ENCODE measurements around the gene TOR1AIP1.
"Not testable (repeated sequence)": the region's sequence is repeated elsewhere in the genome, so short reads cannot be mapped to it uniquely, and the experiment has no call there.

Gene TOR1AIP1, protein sequence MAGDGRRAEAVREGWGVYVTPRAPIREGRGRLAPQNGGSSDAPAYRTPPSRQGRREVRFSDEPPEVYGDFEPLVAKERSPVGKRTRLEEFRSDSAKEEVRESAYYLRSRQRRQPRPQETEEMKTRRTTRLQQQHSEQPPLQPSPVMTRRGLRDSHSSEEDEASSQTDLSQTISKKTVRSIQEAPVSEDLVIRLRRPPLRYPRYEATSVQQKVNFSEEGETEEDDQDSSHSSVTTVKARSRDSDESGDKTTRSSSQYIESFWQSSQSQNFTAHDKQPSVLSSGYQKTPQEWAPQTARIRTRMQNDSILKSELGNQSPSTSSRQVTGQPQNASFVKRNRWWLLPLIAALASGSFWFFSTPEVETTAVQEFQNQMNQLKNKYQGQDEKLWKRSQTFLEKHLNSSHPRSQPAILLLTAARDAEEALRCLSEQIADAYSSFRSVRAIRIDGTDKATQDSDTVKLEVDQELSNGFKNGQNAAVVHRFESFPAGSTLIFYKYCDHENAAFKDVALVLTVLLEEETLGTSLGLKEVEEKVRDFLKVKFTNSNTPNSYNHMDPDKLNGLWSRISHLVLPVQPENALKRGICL

DNA sequence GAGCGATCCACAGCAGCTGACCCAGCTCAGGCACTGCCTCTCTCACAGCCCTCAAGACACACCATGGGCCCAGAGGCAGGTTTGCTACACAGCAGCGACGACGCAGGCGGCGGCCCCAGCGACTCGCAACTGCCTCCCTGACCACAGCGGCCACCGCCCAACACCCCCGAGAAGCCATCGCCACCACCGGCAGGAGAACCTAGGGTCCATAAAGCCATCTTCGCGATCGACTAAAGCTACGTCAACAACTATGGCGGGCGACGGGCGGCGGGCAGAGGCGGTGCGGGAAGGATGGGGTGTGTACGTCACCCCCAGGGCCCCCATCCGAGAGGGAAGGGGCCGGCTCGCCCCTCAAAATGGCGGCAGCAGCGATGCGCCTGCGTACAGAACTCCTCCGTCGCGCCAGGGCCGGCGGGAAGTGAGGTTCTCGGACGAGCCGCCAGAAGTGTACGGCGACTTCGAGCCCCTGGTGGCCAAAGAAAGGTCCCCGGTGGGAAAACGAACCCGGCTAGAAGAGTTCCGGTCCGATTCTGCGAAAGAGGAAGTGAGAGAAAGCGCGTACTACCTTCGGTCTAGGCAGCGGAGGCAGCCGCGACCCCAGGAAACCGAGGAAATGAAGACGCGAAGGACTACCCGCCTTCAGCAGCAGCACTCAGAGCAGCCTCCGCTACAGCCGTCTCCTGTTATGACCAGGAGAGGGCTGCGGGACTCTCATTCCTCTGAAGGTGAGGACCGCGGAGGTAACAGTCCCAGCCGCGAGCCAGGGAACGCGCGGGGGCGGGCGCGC lies at the start of gene TOR1AIP1:
TOR1AIP1 (plus strand) TSS at position 33 of the 787 bp plus-strand sequence; CDS start at position 251, 218 bp downstream.
- DNase-seq: peak; percentile 98 to 99
- TF ChIP-seq GATA1 (IDR thresholded peaks at IDR 0.05; ENCODE audit: low read depth, low read length) (no peak), POLR2A (IDR thresholded peaks at IDR 0.05; ENCODE audit: low read length) (peak; percentile 98)

DNA sequence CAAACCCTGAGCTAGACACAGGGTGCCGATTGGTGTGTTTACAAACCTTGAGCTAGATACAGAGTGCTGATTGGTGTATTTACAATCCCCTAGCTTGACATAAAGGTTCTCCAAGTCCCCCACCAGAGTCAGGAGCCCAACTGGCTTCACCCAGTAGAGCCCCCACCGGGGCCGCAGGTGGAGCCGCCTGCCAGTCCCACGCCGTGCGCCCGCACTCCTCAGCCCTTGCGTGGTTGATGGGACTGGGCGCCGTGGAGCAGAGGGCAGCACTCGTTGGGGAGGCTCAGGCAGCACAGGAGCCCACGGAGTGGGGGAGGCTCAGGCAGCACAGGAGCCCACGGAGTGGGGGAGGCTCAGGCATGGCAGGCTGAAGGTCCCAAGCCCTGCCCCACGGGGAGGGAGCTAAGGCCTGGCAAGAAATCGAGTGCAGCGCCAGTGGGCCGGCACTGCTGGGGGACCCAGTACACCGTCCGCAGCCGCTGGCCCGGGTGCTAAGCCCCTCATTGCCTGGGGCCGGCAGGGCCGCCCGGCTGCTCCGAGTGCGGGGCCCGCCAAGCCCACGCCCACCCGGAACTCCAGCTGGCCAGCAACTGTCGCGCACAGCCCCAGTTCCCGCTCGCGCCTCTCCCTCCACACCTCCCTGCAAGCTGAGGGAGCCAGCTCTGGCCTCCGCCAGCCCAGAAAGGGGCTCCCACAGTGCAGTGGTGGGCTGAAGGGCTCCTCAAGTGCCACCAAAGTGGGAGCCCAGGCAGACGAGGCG lies 45.2 kb upstream of the TOR1AIP1 start:
- not testable (repeated sequence) for DNase-seq

DNA sequence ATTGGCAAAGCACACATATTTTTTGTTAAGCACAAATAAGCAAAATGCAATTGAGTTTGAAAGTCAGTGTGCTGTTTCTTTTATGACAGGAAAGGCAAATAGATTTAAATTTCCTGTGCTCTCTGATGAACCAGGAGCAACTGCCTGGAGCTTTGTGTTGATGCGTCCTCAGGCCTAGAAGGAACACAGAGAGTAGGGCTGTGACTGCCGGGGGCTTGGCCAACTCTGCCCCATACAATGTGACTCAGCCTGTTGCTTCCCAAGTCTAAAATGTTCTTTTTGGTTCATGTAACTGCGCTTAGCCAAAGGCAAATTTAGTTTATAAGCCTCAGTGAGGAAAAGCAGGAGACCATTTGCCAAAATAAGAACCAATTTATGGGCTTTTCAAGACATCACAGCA lies 42.0 kb upstream of the TOR1AIP1 start:
- DNase-seq: no peak
- no peak for TF ChIP-seq GATA1 (IDR thresholded peaks at IDR 0.05; ENCODE audit: low read depth, low read length)
- TF ChIP-seq POLR2A (IDR thresholded peaks at IDR 0.05; ENCODE audit: low read length): no peak

DNA sequence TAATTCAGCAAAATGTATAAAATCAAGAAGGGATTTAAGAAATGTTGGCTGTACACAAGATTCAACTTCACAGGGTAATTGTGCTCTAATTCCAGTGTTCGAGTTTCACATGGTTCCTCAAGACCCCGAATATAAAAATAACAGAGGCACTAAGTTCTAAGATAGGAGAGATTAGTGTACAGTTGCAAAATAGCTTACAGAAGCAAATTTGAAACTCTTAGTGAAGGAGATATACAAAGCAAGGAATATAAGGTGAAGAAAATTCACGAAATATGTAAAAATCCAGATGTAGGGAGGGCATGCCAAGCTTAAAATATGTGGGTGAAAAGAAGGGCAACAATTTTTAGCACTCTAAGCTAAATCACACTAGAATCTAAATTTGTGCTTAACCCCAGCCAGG lies 33.9 kb upstream of the TOR1AIP1 start:
- DNase-seq: no peak
- no peak for TF ChIP-seq GATA1 (IDR thresholded peaks at IDR 0.05; ENCODE audit: low read depth, low read length)
- TF ChIP-seq POLR2A (IDR thresholded peaks at IDR 0.05; ENCODE audit: low read length): no peak

DNA sequence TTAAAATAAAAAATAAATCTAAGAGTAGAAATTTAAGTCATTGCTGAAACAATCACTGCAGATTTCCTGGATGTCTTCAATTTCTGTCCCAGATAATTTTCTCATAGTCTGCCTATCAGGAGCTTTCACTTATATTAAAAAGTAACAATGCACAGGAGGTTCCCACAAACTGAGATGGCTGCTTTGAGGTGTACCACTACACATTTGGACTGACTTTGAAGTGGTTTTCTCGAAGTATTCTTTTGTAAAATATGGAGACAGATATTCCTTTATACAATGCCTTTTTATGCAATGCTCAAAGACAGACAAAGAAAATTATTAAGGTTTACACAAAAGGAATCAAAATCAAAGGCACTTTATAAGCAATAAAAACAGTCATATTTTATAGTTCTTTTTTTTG lies 29.0 kb upstream of the TOR1AIP1 start:
- no peak for TF ChIP-seq GATA1 (IDR thresholded peaks at IDR 0.05; ENCODE audit: low read depth, low read length)
- no peak for TF ChIP-seq POLR2A (IDR thresholded peaks at IDR 0.05; ENCODE audit: low read length)
- no peak for DNase-seq

DNA sequence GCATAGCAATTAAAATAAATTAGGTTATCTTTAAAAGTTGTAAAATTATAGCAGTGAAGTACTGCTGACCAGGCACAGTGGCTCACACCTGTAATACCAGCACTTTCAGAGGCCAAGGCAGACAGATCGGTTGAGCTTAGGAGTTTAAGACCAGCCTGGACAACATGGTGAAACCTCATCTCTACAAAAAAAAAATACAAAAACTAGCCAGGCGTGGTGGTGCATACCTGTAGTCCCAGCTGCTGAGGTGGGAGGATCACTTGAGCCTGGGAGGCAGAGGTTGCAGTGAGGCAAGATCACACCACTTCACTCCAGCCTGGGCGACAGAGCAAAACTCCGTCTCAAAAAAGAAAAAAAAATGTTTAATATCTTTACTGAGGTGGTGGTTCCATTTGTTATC lies 26.3 kb upstream of the TOR1AIP1 start:
- not testable (repeated sequence) for DNase-seq

DNA sequence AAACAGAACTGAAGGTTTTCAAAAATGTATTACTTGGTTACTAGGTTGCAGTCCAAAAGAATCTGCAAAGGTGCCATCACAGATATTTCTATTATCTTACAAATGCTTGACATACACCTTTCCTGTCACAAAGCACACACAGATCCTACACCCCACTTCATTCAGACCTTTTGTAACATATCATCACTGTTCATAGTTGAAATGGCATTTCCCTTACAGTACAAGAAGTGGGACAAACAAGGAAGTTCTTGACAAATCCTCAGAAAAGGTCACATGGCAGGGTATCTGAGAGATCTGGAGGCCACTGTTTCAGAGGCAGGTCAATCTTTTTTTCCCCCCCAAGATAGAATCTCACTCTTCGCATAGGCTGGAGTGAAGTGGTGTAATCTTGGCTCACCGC lies 25.8 kb upstream of the TOR1AIP1 start:
- DNase-seq: no peak
- no peak for TF ChIP-seq POLR2A (IDR thresholded peaks at IDR 0.05; ENCODE audit: low read length)
- TF ChIP-seq GATA1 (IDR thresholded peaks at IDR 0.05; ENCODE audit: low read depth, low read length): no peak

DNA sequence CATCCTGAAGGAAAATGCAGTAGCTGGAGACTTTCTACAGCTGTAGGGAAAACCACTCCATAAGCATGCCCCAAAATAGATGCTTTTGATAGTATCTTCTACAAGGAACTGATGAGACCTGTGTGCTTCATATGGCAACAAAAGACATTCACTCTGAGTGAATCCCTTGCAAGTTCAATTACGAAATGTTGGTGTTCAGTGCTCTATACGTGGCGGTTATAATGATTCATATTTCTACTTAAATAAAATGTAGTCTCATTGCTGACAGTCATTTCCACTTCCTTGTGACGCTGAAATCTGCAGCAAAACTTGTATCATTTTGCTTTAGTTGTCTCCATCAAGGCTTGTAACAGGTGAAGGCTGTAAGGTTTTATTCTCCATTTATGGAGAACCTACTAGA lies 25.1 kb upstream of the TOR1AIP1 start:
- TF ChIP-seq POLR2A (IDR thresholded peaks at IDR 0.05; ENCODE audit: low read length) (no peak), GATA1 (IDR thresholded peaks at IDR 0.05; ENCODE audit: low read depth, low read length) (no peak)
- DNase-seq: no peak

DNA sequence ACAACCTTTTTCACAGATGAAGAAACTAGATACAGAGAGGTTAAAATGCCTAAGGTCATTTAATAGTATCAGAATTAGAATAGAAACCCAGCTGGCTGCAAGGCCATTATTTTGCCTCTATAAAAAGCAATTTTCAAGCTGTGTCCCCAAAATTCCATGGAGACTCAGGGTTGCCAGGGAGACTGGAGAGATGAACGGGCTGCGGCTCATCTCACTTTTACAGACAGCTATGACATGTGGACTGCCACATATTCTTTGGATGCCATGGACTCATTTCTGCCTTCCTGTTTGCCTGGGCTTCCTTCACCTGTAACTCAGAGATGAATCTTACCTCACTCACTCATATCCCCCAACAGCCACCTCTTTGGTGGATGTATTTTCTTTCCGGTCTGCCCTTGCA lies 21.4 kb upstream of the TOR1AIP1 start:
- TF ChIP-seq GATA1 (IDR thresholded peaks at IDR 0.05; ENCODE audit: low read depth, low read length) (no peak), POLR2A (IDR thresholded peaks at IDR 0.05; ENCODE audit: low read length) (no peak)
- no peak for DNase-seq

DNA sequence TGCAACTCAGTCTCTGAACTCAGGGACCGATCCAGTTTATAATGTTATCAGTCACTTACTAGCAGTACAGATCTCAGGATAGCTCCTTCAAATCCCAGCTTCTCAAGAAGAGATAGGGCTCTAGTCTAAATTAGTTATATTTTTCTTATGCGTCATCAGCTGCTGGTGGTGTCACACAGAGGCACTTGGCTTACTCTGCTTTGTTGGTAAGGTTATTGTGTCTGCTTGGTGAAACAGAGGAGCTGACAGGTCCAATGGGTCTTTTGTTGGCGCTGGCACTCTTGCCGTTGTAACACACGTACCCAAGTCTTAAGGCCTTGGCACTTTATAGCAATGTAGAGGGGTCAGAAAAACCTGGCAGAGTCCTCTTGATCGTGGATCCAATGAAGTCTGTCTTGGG lies 16.7 kb upstream of the TOR1AIP1 start:
- DNase-seq: no peak
- TF ChIP-seq POLR2A (IDR thresholded peaks at IDR 0.05; ENCODE audit: low read length) (no peak), GATA1 (IDR thresholded peaks at IDR 0.05; ENCODE audit: low read depth, low read length) (no peak)

DNA sequence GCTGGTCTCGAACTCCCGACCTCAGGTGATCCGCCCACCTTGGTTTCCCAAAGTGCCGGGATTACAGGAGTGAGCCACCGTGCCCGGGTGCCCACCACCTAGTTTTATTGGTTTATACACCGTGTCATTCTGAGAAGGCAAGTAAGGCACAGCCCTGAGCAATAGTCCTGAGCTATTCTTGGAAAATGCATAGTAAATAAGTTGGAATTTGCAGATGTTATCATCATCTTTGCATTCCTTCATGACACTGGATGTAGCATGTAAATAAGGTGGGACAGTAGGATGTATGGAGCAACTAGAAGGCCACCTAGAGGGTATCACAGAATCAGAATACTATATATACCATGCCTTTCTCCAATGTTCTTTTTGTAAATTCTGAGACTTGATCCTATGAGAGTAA lies 15.5 kb upstream of the TOR1AIP1 start:
- no peak for DNase-seq
- TF ChIP-seq GATA1 (IDR thresholded peaks at IDR 0.05; ENCODE audit: low read depth, low read length) (no peak), POLR2A (IDR thresholded peaks at IDR 0.05; ENCODE audit: low read length) (no peak)

DNA sequence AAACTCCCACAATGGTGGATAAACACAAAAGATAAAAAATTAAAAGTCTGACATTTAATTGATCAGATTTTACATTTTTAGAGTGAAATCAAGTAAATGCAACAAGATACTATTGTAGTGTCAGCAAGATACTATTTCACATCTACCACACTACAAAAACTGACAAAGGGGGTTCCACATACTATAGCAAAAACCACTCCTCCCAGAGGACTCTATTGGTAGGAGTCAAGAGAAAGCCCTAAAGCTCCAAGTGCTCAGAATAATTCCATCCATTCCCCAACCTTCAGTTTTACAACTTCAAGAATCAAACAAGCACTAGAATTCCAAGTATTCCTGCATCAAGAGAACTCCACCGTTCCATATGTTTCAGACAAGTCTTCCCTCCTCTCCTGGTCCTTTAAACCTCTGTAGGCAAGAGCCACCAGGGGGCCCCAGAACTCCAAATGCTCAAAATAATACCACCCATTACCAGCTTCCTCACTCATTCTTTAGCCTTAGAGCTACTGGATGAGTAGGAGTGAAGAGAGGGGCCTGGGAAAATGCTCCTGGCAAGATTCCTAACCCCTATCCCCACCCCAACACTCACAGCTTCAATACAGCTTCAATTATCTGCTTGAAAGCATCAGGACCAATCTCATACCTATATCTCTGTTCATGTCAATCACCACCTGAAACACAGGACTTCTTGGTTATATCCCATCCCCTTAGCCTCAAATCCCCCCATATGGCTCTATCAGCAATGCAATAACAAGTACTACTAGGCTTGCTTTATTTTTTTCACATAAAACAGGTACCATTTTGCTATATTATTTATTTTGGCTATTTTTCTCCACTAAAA lies 14.4 kb upstream of the TOR1AIP1 start:
- DNase-seq: peak; percentile 53 to 78
- TF ChIP-seq POLR2A (IDR thresholded peaks at IDR 0.05; ENCODE audit: low read length) (no peak), GATA1 (IDR thresholded peaks at IDR 0.05; ENCODE audit: low read depth, low read length) (no peak)

DNA sequence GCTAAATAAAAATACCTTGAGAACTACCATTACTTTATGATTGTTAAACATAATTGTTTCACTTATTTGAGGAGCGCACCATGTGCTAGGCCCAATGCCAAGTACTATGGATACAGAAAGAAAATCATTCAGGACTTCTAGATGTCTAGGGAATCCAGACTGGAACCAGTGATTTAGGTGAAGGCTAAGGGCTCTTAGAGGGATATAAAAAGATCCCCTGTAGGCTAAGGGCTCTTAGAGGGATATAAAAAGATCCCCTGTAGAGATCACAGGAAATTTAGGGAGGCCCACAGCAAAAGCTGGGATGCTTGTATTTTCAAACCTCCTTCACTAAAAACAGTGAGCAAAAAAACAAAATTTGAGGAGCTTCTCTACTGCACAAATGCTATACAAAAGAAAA lies 11.2 kb upstream of the TOR1AIP1 start:
- DNase-seq: no peak
- TF ChIP-seq GATA1 (IDR thresholded peaks at IDR 0.05; ENCODE audit: low read depth, low read length): no peak
- TF ChIP-seq POLR2A (IDR thresholded peaks at IDR 0.05; ENCODE audit: low read length): no peak

Data from erythroblast (primary cell).